Aortic smooth muscle cell (primary cell): ENCODE data around the gene PSMD13. TPM values are rescaled to one million over a fixed set of nuclear protein-coding genes. Genes with fewer than 3 reads are reported as not detected.

Source experiments
- total RNA-seq: library from RNA; depleted of rRNA; stranded (reverse); fragments of >200 nt; gene quantifications from 2 replicates; pipeline ENCODE4 v1.2.3, GENCODE V29; 2014

The PSMD13 gene
- 152 and 162 TPM in 2 replicates for total RNA-seq

DNA sequence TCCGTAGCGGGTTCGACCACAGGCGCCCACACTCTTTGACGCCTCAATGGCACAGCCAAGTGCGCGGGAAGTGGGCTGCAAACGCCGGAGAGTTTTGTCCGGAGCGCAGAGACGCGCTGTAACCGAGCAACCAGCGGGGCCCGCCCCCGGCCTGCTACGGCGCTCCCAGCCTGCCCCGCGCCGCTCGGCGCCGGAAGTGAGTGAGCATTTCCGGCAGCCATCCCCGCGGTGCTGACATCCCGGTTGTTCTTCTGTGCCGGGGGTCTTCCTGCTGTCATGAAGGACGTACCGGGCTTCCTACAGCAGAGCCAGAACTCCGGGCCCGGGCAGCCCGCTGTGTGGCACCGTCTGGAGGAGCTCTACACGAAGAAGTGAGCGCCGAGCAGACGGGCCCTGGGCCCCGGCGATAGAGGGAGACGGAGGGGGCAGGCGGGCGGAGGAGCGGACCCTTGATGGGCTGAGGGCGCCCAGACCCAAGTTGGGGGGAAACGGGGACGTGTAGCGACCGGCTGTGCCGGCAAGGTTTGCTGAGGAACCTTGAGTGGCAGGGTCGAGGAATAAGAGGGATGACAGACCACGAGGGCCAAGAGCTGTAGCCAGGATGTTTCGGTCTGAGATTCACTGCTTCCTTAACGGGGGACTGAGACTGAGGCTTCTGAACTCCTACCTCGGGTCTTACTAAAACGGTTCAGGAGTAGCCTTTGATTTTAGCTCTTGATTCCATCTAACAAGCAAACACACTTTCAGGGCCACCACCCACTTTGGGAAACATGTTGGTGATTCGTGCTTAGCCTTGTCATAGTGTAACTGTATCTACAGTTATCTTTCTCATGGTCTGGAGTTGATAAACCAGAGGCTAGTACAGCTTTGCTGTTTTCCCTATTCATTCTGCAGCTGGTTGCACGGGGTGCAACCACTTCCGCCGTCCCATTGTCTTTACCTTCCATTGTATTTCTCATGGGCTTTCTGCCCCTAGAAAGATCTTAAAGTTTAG is at the start of gene PSMD13:
Gene PSMD13 (plus strand): TSS at position 203 of the 994 bp plus-strand sequence. CDS start 74 bp downstream, at position 277.

DNA sequence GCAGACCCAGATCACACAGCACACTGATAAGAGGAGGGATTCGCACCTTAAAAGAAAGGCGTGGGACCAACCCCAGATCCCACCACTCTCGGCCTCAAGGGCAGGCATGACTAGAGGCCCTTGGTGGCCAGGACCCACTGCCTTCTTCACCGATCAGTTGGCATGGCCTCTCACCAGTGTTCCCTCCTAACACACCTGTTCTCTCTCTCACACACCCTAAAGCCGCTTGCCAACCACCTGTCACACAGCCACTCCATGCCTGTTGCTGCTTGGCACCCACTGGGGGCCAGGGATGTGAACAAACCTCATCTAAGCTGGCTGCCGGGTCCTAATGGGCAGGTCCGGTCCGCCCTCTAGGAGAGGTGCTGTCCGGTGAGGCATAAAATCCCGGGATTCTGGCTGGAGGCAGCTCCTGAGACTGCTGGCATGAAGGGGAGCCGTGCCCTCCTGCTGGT is 44.1 kb upstream of the PSMD13 start, which contains the start of gene SCGB1C1:
Gene SCGB1C1 (plus strand): TSS at position 405 of the 455 bp plus-strand sequence. CDS start 22 bp downstream, at position 427.

DNA sequence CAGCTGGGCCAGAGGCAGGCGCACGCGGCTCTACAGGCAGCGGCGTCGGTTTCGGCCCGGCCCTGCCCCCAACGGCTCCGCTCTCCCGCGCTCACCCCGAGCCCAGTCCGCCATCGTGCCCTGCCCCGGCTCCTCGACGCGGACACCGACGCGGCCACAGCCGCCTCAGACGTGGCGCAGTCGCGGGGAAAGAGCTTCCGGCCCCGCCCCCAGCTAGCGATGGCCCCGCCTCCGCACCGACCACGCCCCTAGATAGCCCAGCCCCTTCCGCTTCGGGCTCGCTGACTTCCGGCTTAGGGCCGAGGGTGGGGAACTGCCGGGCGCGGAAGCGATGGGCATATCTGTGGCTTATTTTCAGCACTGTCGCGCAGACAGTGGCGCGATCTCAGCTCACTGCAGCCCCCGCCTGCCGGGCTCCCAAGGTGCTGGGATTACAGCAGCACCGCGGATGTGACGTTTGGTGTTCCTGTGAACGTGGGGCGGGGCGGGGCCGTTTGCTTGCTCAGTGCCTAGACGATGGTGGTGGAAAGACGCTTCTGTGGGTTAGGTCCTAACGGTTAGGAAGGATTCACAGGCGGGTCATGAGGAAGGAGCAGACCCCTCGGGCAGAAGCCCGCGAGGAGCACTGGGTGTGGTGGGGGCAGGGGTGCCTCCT is 29.4 kb upstream of the PSMD13 start, which contains the start of the genes BET1L and RIC8A:
Gene BET1L (minus strand): TSS at position 192 of the 655 bp plus-strand sequence. CDS start 78 bp downstream, at position 114.
Gene RIC8A (plus strand): TSS at position 501 of the 655 bp plus-strand sequence. CDS start 1,147 bp downstream, outside the sequence.

DNA sequence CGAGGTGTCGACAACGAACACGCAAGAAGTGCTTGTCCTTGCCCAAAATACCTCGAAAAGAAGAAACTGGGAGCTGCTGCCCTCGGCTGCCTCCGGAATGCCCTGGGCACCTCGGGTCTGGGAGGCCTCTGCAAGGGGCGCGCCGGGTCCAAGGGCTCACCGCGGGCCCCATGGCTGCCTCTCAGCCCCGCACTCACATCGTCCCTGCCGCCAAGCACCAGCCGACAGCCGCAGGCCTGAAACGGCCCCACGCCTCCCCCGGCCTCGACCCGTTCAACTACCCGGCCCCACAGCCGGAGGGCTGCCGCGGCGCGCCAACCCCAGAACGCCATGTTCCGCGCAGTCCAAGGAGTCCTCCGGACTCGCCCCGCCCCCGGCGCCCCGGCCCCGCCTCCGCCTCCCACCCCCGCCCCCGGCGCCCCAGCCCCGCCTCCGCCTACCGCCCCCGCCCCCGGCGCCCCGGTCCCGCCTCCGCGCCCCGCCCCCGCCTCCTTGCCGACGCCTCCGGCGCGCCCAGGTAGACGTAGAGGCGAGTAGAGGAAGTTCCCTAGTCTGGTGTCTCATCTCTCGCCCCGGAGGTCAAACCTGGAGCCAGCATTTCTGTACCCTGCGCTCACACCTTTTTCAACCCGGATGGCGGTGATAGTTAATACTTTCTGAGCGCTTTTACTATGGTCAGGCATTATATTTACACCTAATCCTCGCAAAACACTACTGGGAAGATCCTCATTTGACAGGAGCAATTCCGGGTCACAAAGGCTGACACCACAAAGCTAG is 591 bp upstream of the PSMD13 start, which contains the start of gene SIRT3:
Gene SIRT3 (minus strand): TSS at position 346 of the 777 bp plus-strand sequence. CDS start 14 bp downstream, at position 332.

DNA sequence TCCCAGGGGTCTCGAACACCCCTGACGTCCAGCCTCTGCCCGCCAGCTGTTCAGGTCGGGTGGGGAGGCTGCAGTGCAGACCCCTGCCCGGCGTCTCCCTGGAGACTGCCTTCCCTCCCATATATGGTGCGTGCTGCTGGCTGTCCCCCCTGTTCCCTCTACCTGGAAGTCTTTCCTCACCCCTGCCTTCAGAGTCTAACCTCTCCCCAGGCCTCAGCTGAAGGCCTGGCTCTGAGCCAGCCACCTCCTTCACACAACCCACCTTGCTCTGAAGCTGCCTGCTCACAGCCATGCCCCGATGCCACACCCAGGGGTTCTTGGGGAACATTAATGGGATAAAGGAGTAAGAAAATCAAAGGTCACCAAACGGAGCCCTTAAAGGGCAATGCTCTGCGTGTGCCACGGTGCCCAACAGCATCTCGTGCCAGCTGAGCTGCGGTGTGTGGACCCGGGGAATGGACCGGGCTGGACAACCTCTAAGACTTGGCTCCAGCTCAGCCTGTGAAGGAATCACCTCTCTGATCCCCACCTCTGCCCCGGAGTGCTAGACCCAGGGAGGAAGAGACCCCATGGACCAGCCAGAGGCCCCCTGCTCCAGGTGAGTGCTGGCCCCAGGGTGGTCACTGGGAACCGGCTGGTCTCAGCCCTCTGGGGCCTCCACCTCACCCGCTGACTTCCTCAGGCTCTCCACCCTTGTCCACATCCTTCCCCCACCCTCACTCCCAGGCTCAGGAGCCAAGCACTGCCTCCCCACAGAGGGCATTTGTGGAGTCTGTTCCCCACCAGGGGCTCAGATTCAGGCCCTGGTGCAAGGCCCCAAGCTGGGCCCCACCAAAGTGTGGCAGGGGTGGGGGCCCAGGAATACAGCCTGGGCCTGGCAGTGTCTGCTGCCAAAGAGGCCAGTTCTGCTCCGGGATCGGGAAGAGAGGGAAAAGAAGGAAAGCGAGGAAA is 41.5 kb downstream of the PSMD13 start, which contains the start of gene NLRP6:
Gene NLRP6 (plus strand): TSS at position 407 of the 951 bp plus-strand sequence. CDS start 163 bp downstream, at position 570.

DNA sequence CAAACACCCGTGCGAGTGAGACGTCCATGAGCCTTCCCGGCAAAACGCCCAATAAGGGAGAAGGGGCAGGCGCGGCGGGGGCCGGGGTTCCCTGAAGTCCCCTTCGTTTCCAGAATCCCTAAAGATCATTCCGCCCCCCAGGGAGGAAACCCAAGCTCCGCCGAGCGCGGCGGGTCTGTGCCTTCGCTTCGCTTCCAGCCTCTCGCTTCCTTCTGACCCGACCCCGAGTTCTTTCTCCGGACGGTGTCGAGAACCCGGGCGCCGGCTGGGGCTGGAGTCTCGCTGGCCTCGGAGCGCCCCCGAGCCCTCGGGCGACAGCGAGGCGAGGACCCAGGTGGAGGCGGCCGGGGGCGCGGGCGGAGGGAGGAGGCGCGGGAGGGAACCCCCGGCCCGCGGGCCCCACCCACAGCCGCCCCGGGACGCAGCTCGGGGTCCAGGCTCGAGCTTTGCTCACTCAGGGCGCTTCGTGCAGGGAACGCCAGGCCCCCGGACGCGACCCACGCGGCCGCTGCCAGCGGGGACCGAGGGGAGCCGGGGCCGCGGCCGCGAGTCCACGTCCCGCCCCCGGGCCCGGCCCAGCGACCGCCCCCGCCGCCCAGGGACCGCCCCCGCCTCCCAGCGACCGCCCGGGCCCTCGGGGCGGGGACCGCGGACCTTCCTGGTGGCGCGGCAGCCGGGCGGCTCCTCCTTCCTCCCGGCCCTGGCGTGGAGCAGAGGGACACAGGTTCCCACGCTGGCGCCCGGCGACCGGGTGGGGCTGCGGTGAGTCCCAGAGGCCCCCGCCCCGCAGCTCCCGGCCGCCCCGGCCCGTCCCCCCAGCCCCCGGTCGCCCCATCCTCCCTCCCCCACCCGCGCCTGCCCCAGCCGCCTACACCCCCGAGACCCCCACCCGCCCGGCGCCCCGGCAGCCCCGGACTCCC is 52.0 kb downstream of the PSMD13 start, which contains the start of gene PGGHG:
Gene PGGHG (plus strand): TSS at position 649 of the 920 bp plus-strand sequence. CDS start 691 bp downstream, outside the sequence.

DNA sequence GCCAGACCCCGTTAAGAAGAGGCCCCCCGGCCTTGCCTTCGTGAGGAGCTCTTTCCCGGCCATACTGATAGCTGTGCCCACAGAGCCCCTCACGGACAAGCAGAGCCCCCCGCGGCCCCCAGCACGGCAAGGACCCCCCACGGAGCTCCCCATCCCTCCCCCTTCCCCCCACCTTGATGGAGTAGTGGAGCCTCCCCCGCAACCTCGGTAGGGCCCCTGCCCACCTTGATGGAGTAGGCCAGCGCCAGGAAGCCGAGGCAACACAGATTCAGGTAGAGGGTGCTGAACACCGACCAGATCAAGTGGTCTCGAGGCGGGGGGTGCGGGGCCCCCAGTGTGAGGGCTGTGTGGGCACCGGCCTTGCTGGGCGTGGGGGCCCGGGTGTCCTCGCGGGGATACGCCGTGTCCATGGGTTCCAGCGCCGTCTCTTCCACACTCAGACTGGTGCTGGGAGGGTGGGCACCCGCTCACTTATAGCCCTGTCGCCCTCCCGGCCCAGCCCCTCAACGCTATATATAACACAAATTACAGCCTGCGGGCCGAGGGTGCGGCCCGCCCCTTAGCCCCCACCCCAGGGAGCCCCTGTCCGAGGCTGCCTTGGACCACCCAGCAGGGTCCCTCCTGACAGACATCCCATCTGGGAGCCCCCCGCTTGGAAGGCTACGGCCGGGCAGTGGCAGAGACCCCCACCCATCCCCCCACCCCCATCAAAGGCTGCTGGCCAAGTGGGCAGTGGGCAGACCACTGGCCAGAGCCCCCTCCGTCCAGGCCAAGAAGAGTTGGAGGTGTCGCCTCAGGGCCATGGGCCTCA is 62.5 kb downstream of the PSMD13 start, which contains the start of gene IFITM5:
Gene IFITM5 (minus strand): TSS at position 446 of the 811 bp plus-strand sequence. CDS start 36 bp downstream, at position 410.

Other genes with a start within 250 kb of the PSMD13 start
- gene SCGB1C1, start 43.9 kb upstream of the PSMD13 start, total RNA-seq, result not detected in 2 replicates
- gene BET1L, start 29.6 kb upstream of the PSMD13 start, total RNA-seq, result 18.6 and 20.2 TPM in 2 replicates
- gene RIC8A, start 29.3 kb upstream of the PSMD13 start, total RNA-seq, result 161 and 178 TPM in 2 replicates
- gene SIRT3, start 634 bp upstream of the PSMD13 start, total RNA-seq, result 8.7 and 9.8 TPM in 2 replicates
- gene NLRP6, start 41.4 kb downstream of the PSMD13 start, total RNA-seq, result not detected in 2 replicates
- gene PGGHG, start 52.1 kb downstream of the PSMD13 start, total RNA-seq, result 8.1 and 9.5 TPM in 2 replicates
- not detected in 2 replicates for gene IFITM5, start 62.5 kb downstream of the PSMD13 start, total RNA-seq
- 113 and 138 TPM in 2 replicates for gene IFITM2, start 70.8 kb downstream of the PSMD13 start, total RNA-seq
- gene IFITM1, start 77.1 kb downstream of the PSMD13 start, total RNA-seq, result 32.6 and 61.0 TPM in 2 replicates
- gene IFITM3, start 83.9 kb downstream of the PSMD13 start, total RNA-seq, result 90.2 and 101 TPM in 2 replicates
- under 0.01 and 0.06 TPM in 2 replicates for gene B4GALNT4, start 132.5 kb downstream of the PSMD13 start, total RNA-seq
- 0.81 and 1.3 TPM in 2 replicates for gene PKP3, start 157.2 kb downstream of the PSMD13 start, total RNA-seq
- 17.8 and 19.3 TPM in 2 replicates for gene SIGIRR, start 178.0 kb downstream of the PSMD13 start, total RNA-seq
- not detected in 2 replicates for gene ANO9, start 205.0 kb downstream of the PSMD13 start, total RNA-seq
- gene PTDSS2, start 213.3 kb downstream of the PSMD13 start, total RNA-seq, result 25.6 and 32.0 TPM in 2 replicates